ENCODE data around the gene DCAKD. TPM values are rescaled to one million over a fixed set of nuclear protein-coding genes. Genes with fewer than 3 reads are reported as not detected.

The DCAKD gene
- total and polyA plus RNA-seq, 10 of the 15 experiments (the other 5 are each of a cell fraction or from before 2014, with no cell fraction given): 11.6 to 62.7 (median 38.3) TPM

DNA sequence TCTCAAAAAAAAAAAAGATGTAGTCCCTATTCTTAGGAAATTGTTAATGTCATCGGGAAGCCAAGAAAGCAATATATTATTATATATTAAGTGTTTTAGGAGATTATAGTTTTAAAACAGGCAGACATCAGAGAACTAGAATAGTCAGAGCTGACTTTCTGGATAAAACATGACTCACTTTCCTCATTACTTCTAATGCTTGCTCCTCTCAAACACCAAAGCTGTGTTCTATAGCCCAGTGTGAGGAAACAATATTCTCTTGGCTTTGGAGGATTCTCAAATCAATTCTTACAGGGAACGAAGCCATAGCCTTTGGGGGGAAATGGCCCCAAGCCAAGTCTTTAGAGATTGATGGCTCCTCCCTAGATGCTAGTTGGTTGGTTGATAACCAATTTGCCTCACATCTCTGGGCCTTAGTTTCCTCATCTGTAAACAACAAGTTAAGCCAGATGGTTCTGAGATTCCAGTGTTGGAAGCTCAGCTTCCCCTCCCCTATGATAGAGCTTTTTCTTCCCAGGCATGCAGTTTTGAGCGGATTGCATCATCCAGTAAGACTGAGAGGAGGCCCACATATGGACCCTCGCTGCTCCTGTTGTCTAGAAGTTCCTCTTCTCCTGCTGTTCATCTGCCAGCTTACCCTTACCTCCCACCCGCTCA lies 22.1 kb upstream of the DCAKD start:
- Histone ChIP-seq H3K4me3 (no peak overlapping the region), H3K27ac (ENCODE audit: control insufficient read depth, insufficient read depth) (no peak overlapping the region), H3K36me3 (ENCODE audit: control insufficient read depth in 2 of 2, insufficient read depth in 2 of 2, low read length in 1 of 2) (peaks cover 10 to 11% of the 10 kb centered on the region in 2 experiments), H3K27me3 (replicated peaks in 1 of 2; ENCODE audit: control insufficient read depth in 2 of 2, insufficient read depth in 2 of 2, low read length in 1 of 2) (no peaks in the 10 kb centered on the region), H3K9ac (ENCODE audit: control insufficient read depth, insufficient read depth, low read length) (no peak overlapping the region), H2AFZ (ENCODE audit: control insufficient read depth, low read depth, low read length) (no peak overlapping the region), H4K20me1 (ENCODE audit: control insufficient read depth, insufficient read depth) (no peaks in the 10 kb centered on the region), H3K4me1 (ENCODE audit: control insufficient read depth, insufficient read depth, low read length) (peaks cover 19% of the 10 kb centered on the region), H3K9me3 (replicated peaks; ENCODE audit: control insufficient read depth, insufficient read depth, low read length) (no peaks in the 10 kb centered on the region), H3K4me2 (ENCODE audit: control insufficient read depth, insufficient read depth) (no peak overlapping the region), H3K79me2 (ENCODE audit: control insufficient read depth, insufficient read depth, low read length) (peaks cover 59% of the 10 kb centered on the region)
- in situ Hi-C loops (cut with MboI): no loop called here
- no TSS peak for BruUV-seq (replicated peaks)
- DNase-seq (ENCODE audit: low read depth, low spot score) (no peak), ATAC-seq (no peak), FAIRE-seq (no peak)
- intact Hi-C loops (cut with micrococcal nuclease; ENCODE audit: unreplicated experiment): no loop called here
- CTCF ChIA-PET: interaction anchor here (3.1 kb wide), 1 partner anchor 26 kb away, joined by 12 read pairs; no protein-coding TSS in a partner anchor
- RAD21 ChIA-PET (ENCODE audit: unreplicated experiment): no interaction called here
- SMC1A ChIA-PET (ENCODE audit: uncharacterized antibody, unreplicated experiment): interaction anchor here (1.0 to 2.1 kb wide), 2 partner anchors 15 to 25 kb away, joined by 3 to 4 read pairs; no protein-coding TSS in a partner anchor
- POLR2A ChIA-PET: interaction anchor here (1.5 kb wide), 1 partner anchor 13 kb away, joined by 6 read pairs; the partner anchor contains the start of gene NMT1
- WGBS (ENCODE audit: insufficient coverage, insufficient replicate concordance, low lambda C conversion rate, missing lambda C conversion rate): 88% methylated on average over 5 of the region's 5 CpGs
- TF ChIP-seq TARDBP (IDR thresholded peaks at IDR 0.05; ENCODE audit: borderline replicate concordance) (no peak), RB1 (IDR thresholded peaks at IDR 0.05; ENCODE audit: borderline replicate concordance) (no peak), GABPA (IDR thresholded peaks at IDR 0.05; ENCODE audit: low read depth) (no peak), SMAD5 (IDR thresholded peaks at IDR 0.05; ENCODE audit: low read depth) (no peak), PBX3 (IDR thresholded peaks at IDR 0.05; ENCODE audit: insufficient replicate concordance, low read depth, low read length) (no peak), SUPT20H (IDR thresholded peaks at IDR 0.05; ENCODE audit: borderline replicate concordance, control insufficient read depth, low read depth, low read length) (no peak), MXI1 (IDR thresholded peaks at IDR 0.05; ENCODE audit: low read depth, low read length) (no peak), RAD51 (IDR thresholded peaks at IDR 0.05) (no peak), E4F1 (IDR thresholded peaks at IDR 0.05; ENCODE audit: borderline replicate concordance, partially characterized antibody) (no peak), CHD1 (IDR thresholded peaks at IDR 0.05; ENCODE audit: low read depth, low read length) (no peak), MEF2A (IDR thresholded peaks at IDR 0.05; ENCODE audit: insufficient read depth, low read depth, low read length) (no peak), SMARCA5 (IDR thresholded peaks at IDR 0.05) (no peak), IKZF2 (IDR thresholded peaks at IDR 0.05) (no peak)
- TF ChIP-seq, protein P1, sequence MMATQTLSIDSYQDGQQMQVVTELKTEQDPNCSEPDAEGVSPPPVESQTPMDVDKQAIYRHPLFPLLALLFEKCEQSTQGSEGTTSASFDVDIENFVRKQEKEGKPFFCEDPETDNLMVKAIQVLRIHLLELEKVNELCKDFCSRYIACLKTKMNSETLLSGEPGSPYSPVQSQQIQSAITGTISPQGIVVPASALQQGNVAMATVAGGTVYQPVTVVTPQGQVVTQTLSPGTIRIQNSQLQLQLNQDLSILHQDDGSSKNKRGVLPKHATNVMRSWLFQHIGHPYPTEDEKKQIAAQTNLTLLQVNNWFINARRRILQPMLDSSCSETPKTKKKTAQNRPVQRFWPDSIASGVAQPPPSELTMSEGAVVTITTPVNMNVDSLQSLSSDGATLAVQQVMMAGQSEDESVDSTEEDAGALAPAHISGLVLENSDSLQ (IDR thresholded peaks at IDR 0.05): no peak
- TF ChIP-seq, protein P2, sequence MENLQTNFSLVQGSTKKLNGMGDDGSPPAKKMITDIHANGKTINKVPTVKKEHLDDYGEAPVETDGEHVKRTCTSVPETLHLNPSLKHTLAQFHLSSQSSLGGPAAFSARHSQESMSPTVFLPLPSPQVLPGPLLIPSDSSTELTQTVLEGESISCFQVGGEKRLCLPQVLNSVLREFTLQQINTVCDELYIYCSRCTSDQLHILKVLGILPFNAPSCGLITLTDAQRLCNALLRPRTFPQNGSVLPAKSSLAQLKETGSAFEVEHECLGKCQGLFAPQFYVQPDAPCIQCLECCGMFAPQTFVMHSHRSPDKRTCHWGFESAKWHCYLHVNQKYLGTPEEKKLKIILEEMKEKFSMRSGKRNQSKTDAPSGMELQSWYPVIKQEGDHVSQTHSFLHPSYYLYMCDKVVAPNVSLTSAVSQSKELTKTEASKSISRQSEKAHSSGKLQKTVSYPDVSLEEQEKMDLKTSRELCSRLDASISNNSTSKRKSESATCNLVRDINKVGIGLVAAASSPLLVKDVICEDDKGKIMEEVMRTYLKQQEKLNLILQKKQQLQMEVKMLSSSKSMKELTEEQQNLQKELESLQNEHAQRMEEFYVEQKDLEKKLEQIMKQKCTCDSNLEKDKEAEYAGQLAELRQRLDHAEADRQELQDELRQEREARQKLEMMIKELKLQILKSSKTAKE (IDR thresholded peaks at IDR 0.05; ENCODE audit: low read depth, poor library complexity, severe bottlenecking): no peak
